Activated gamma-delta T cell treated with Interleukin-2 at 50 U/mL for 16 hours (primary cell): ENCODE data around the gene VWA8.
"Not testable (repeated sequence)": the region's sequence is repeated elsewhere in the genome, so short reads cannot be mapped to it uniquely, and the experiment has no call there.

ENCODE experiments used
- DNase-seq: peaks from one replicate; pipeline ENCODE4 v3.0.0-alpha.2; 2020

VWA8 gene

DNA sequence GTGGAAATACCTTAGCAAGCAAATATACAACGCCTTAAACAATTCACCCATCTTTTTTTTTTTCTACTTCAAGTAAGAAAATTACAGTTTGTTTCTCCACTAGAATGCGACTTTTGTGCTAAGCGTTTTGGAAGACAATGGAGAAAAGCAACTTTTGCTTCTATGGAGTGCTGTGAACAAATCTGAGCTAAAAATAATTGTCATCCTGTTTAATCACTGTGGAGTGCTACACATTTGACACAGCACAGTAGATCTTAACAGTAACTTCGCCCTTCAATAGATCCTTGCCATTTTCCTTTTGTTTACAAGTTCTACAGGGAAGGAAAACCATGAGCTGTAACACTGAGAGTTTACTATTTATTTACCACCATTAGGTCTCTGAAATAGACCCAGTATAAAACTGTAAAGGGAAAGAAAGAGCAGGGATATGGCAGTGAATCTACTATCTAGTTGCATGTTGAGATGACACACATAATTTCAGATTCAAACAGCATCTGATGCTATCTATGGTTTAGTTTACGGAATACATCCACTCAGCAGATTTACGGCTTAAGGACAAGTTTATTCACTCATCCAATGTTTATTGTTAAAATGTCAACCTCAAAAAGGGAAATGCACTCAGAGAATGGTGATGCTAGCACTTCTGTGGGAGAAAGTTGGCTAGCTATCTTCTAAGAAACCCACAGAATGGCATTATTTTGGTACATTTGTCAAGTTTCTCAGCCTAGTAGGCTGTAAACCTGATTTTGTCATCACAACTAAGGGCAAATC, 175.3 kb downstream of the VWA8 start:
- DNase-seq, result no peak

DNA sequence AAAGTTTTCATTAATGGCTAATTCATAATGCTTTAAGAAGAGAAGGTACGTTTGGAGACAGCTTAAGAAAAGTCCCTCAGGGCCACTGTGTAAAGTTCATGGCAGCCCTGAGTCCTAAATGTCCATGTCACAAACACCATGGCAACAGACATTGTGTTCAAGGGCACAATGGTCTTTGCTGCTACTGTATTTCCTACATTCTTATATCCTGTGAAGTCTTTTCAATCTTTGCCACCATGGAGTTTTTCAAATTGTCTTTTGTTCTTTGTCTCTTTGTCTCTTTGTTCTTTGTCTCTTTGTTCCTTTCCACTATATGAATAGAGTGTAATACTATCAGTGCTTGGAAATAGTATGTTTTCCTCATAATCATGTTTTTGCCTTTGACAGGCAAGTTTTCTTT, 178.8 kb downstream of the VWA8 start:
- DNase-seq, result no peak

DNA sequence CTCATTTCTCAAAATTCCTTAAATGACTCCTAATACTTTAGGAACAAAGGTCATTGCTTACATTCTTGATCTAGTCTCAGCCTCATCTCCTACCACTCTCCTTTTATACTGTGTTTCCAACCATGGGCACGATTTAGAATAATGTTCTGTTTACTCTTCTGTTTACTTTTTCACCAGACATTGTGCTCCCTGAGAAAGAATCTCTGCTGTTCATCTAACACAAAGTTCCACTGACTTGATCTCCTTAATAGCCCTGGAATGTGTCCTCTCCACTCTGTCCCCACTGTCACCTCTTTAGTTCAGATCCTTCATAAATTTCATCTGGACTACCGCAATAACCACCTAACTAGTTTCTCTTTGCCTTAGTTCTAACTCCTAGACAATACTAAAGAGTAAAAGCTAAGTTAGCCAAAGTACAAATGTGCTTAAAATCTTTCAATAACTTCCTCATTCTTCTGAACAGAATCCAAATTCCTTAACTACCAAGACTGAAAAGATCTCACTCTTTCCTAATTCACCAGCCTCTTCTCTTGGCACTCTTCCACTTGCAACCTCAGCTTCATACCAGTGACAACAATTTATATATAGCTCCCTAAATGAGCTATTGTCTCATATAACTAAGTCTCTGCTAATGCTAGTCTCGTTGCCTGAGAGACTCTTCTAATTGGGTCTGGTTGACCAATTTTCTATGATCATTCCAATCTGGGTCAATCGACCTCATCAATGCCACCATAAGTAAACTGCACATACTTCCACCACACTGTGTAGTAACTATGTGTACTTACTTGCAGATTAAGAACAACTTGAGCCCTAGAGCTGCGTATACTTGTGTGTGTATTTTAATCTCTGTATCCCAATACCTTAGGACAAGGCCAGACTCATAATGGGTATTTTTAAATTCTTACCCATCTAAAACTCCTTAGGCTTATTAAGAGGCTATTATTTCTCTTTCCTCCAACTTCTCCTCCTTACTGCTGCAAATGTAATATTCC, 179.9 kb downstream of the VWA8 start:
- no peak for DNase-seq

DNA sequence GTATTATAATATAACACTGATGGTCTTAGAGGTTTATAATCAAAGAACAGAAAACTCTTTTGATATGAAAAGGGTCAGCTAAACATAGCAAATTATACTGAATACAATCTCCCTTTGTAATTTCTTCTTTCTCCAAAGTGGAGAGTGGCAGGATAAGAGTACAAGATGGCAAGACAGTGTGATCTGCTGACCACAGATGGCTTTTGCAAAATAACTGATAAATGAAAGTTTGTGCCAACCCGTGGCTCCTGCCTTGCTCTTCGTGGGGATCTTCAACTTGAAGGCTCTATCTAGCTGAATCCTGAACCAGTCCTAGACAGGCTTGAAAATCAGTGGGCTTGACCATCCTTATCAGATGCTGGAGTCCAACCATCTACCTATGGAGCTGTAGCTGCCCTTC, 185.7 kb downstream of the VWA8 start:
- DNase-seq, result no peak

GRCh38 chr13:41774605-41775218, 186.2 kb downstream of the VWA8 start:
- no peak for DNase-seq

GRCh38 chr13:41767801-41768200, 193.1 kb downstream of the VWA8 start:
- no peak for DNase-seq

DNA sequence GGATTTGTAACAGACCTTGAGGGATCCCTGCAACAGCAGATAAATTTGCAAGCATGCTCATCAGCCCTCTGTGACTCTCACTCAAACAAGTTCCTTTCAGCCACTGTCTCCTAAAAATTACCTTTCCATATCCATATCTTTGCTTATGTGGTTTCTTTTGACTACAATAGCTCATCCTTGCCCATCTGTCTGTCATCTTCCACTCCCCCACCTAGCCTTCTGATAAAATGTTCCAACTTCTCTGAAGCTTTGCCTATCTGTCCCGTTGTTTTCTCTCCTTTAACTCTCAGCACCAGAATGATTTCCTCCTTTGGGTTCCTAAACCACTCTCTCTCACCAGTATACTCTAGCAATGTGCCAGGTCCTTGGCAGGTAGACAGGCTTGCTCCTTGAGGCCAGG, 194.5 kb downstream of the VWA8 start:
- DNase-seq, result no peak

GRCh38 chr13:41765813-41766212, 195.1 kb downstream of the VWA8 start:
- no peak for DNase-seq

DNA sequence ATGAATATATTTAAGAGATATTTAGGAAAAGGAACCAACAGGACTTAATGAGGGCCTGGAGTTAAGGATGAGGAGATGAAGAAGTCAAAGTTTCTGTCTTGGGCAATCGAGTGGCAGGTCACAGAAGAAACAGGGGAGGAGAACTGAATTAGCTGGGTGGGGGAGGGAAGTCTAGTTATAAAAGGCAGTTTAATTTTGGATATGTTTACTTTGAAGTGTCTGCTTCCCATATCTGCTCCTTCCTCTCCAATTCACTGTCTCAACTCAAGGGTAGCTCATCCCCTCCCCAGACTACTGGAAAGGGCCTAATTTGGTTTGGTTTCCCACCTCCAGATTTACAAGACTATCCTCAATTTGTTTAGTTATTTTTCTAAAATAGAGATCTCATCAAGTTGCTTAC, 195.9 kb downstream of the VWA8 start:
- DNase-seq, result no peak

DNA sequence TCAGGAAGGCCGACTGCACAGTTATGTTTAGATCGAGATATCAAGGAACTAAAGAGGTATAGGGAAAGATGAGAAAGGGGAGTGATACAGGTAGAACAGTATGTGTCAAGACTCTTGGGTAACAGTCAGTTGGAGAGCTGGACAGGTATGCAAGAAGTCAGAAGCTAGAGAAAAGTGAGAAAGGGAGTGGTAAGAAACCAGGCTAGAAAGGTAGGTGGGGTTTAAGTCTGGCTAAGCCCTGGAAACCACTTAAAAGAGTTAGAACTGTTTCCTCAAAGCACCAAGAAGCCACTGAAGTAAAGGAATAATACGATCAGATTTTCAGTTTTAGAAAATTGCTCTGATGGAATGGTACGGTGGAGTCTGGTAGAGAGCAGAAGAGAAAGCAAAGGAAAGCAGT, 196.4 kb downstream of the VWA8 start:
- no peak for DNase-seq

DNA sequence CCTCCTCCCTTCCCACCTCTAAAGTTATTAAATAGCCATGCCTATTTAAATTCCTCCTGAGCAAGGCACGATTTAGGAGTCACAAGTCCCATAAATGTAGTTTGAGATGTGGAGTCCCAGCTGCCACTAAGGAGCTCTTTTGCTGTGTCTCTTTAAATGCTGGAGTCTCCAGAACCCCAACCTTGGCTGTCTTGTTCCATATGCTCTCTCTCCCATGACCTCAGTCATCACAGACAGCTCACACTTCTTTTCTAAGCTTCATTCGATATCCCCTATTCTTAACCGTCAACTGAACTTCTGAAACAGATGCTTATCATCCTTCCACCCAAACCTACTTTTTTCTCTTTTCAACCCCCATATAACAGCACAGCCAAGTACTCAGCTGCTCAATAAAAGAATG, 197.1 kb downstream of the VWA8 start:
- DNase-seq, result no peak

DNA sequence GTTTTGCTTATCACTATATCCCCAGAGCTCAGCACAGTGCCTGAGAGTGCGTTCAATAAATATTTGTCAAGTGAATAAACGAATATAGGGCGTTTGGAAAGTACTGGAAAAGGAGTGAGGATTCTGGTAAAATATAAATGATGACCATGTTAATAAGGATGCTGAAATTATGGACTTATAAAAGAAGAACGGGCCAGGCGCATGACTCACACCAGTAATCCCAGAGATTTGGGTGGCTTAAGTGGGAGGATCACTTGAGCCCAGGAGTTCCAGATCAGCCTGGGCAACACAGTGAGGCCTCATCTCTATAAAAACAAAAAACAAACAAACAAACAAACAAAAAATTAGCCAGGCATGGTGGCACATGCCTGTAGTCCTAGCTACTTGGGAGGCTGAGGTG, 198.1 kb downstream of the VWA8 start:
- no peak for DNase-seq

DNA sequence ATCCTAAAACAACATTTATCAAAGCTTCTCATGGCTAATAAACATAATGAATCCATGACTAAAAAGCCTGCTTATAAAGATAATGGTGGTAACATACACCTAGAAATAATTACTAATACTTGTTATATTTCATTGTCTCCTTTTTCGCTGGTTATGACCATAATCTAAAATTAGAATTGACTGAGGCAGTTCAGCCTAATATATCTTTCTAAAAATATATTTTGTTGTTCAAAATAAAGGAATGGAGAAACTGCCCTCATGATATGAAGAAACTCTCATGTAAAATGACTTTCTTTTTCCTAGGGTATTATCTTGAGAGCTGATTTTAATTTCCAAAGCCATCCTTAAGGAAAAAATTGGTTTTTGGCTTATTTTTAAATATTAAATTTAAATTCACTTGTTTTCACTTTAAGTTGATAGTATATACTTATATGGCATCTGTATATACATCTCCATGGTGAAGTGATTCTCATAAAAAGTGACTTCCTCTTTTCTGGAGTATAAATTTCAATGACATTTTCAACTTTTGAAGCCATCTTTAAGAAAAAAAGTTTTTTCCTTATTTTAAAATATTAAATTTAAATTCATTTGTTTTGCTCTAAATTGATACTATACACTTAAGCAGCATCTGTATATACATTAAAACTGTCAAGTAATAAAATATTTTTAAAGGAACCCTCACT, 204.6 kb downstream of the VWA8 start:
- no peak for DNase-seq

DNA sequence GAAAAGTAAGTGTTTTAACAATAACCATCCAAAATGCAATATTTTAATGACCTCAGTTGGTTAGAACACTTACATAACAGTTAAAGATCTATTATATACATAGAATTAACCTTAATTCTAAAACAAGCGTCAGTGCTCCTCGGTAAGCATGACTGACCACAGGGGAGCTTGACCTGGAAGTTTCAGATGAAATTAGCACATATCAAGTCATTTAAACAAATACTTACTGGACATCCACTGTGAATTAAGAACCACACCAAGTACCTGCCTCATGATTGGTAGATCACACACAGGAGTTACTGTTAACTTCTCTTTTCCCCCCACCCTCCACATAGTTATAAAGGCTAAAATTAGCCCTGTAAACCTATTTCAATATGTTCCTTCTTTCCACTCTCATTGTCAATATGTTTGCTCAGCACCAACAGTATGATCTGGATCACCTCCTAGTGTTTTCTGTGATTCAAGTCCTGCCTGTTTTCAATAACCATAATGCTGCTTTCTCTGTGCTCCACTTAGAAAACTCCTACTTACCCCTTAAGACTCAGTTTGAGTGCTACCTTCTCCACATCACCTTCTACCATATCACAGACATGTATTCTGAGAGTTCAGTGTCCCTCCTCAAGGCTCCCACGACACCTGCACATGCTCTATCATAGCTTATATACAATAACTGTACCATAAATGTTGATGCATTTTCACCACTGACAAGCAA, 209.0 kb downstream of the VWA8 start:
- no peak for DNase-seq

DNA sequence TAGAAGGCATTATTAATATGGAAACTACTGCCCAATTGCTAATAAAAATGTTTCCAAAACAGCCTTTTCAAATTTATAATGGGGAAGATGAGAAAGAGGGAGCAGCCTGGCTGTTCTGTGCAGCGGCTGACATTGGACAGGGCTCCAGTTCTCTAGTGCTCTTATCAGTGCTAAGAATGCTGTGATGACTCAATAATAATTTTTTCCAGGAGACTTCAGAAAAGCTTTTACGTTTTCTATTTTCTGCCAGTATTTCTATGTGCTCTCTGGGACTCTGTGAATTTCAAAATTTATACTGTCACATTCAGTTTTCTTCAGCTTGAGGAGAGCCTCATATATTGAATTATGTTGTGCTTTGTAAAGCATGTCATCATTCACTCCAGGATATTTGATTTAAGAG, 209.6 kb downstream of the VWA8 start:
- DNase-seq, result no peak

GRCh38 chr13:41746259-41746658, 214.7 kb downstream of the VWA8 start:
- no peak for DNase-seq

- DNase-seq, result not testable (repeated sequence)
Measured at GRCh38 chr13:41745496-41745895, 215.4 kb downstream of the VWA8 start.

DNA sequence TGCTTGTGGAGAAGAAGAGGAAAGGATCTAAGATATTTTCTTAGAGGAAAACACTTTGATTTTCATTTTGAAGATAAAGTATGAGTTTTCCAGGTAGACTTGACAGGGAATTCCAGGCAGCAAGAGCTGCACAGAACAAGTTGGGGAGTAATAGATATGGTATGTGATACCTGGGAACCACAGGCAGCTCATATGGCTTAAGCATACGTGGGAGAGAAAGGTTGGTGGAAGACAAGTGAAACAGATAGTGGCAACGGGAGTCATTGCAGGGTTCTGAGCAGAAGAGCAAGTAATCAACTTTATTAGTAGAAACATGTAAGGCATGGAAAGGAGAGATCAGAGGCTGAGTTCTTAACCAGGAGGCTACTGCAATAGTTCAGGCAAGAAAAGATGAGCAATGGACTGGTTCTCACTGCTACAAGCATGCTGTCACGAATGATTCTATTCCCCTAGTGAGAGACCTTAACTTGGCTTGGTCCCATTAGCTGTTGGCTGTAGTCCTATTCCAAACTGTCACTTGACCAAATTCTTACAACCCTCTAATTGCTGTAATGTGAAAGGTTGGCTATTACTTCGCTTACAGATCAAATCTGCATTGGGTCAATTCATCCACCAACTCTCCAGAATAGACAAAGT, 217.9 kb downstream of the VWA8 start:
- no peak for DNase-seq

GRCh38 chr13:41740479-41740878, 220.4 kb downstream of the VWA8 start:
- no peak for DNase-seq

DNA sequence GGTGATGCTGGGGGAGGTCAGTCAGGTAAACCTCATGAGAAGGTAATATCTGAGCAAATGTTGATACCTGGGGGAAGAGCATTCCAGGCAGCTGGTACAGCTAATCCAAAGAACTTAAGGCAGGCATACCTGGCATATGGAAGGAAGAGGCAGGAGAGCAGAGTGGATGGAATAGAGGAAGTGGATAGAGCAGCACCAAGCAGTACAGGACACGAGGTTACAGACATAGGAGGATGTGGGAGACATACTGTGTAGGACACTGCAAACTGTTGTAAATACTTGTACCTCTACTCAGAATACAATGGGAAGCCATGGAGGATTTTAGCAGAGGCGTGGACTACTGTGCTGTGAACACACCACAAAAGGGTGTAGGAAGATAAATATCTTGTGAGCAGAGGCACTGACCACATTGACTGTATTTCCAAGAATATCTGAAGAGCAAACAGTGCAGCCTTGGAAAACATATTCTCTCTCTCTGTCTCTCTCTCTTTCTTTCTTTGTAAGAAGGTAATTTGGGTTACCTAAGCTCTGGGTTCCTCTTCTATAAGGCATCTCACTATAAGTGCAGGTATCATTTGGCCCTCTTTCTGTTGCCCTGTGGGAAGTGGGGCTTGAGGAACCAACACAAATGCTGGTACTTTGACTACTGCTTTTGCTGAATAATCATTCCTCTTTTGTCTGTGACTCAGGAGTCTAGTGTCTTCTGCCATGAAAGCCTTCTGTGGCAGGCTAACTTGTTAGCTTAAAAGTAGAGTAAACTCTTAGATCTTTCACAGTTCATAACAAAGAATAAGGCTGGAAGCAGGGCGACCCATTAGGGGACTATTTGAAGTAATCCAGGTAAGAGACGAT, 238.0 kb downstream of the VWA8 start:
- no peak for DNase-seq
